NCI-H146 treated with DMSO at 0.1 percent for 48 hours (cell line): ENCODE data around the gene NOS1AP.
A peak's percentile ranks its signal among the peaks of the same experiment; 100 is the strongest.

Experiments
- DNase-seq: peaks from one replicate; lab custom pipeline; 2025; ENCODE audit not compliant: unreplicated experiment; lab: John Stamatoyannopoulos, UW

The NOS1AP gene

DNA sequence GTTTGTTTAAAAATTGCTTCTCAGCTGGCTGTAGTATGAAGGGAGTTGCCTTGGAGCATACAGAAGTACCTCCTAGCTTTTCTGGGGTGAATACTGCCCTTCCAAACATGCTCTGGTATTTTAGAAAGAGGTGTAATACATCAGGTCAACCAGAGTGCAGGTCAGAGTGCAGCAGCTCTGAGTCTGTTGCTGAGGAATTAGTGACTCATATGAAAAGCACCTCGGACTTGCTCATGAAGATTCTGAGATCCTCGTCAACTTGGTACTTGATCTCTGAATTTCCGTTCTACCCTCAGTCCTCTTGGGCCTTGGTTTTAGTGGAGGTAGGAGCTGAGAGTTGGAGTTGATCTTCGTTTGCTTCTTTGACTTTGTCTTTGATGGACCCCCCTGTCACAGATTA is 67.3 kb downstream of the NOS1AP start:
- no peak for DNase-seq

GRCh38 chr1:162137179-162137960 is 67.9 kb downstream of the NOS1AP start:
- DNase-seq, result no peak

DNA sequence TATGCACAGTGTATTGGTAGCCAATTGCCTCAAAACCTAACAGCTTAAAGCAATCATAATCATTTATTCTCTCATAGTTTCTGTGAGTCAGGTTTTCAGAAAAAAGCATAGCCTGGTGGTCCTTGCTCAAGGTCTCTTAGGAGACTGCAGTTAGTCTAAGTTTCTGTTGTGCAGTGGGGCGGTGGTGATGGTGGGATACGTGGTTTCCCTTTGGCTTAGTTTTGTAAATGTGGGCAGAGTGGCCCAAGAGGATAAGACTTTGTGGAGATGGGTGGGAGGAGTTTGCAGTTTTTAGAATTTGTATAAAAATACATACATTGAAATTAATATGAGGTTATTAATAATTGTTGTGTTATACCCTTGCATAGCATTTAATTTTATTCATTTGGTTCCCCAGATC is 68.6 kb downstream of the NOS1AP start:
- DNase-seq, result no peak

DNA sequence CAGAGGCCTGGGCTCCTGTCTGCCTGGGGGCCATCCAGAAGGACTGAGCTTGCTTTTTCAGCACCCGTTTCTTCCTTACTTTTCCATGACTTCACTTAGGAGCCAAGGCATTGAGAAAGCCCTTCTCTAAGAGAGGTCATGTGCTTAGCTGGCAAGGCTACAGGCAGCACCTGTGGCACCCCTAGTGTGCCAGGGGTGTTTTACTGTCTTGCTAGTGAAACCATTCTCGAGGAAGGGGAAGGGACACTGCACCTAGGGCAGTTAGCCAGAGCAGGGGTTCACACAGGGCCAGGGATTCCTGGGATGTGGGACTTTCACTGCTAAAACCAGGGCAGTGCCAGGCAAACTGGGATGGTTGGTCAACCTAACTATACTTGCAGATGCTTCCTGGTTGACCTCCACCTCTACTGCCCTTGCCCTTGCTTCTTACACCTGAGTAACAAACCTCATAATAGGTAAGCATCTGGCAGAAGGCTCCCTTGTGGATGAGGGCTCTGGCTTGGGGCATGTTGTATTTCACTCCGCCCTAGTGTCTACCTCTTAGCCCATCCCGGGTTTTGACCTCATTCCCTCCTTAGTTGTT is 69.2 kb downstream of the NOS1AP start:
- DNase-seq, result no peak

- no peak for DNase-seq
Observed at GRCh38 chr1:162139211-162139610, 69.7 kb downstream of the NOS1AP start.

DNA sequence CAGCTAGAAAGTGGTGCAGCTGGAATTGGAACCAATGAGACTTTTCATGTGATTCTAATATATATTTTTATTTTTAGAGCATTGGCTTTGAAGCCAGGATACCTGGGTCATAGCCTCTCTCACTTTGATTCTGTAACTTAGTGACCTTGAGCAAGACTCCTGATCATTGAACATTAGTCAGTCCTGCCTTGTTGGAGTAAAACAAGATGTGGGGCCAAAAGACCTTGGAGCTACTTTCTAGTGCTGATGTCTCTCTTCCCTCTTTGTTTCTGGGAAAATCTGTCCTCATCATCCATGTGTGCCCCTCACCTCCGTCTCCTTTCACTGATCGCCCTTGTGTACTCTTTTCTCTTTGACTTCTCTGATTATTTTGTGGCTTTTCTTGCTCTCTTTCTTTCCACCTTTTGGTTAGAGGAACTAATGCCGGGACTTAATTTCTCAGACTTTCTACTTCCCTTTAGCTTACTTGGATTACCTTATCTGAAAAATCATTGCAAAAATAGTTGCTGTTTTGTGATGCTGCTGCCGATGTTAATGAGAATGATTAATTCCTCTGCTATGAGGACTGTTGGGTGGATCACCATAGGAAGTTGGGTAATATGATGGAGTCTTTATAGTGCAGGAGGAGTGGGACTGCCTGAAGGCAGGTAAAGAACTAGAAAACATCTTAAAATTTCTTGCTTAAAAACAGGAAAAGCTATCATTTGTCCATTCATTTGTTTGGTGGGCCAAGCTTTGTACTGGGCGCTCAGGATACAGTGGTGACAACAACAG is 72.0 kb downstream of the NOS1AP start:
- no peak for DNase-seq

GRCh38 chr1:162142968-162143367 is 73.5 kb downstream of the NOS1AP start:
- DNase-seq, result no peak

GRCh38 chr1:162144268-162144667 is 74.8 kb downstream of the NOS1AP start:
- DNase-seq, result peak; percentile 66

- peak; percentile 80 for DNase-seq
Observed at GRCh38 chr1:162144853-162145252, 75.4 kb downstream of the NOS1AP start.

GRCh38 chr1:162145280-162145965 is 75.9 kb downstream of the NOS1AP start:
- DNase-seq, result peak; percentile 81

GRCh38 chr1:162145966-162146696 is 76.6 kb downstream of the NOS1AP start:
- no peak for DNase-seq

- DNase-seq, result no peak
Observed at GRCh38 chr1:162147760-162148159, 78.3 kb downstream of the NOS1AP start.

- no peak for DNase-seq
Observed at GRCh38 chr1:162150112-162150511, 80.6 kb downstream of the NOS1AP start.

DNA sequence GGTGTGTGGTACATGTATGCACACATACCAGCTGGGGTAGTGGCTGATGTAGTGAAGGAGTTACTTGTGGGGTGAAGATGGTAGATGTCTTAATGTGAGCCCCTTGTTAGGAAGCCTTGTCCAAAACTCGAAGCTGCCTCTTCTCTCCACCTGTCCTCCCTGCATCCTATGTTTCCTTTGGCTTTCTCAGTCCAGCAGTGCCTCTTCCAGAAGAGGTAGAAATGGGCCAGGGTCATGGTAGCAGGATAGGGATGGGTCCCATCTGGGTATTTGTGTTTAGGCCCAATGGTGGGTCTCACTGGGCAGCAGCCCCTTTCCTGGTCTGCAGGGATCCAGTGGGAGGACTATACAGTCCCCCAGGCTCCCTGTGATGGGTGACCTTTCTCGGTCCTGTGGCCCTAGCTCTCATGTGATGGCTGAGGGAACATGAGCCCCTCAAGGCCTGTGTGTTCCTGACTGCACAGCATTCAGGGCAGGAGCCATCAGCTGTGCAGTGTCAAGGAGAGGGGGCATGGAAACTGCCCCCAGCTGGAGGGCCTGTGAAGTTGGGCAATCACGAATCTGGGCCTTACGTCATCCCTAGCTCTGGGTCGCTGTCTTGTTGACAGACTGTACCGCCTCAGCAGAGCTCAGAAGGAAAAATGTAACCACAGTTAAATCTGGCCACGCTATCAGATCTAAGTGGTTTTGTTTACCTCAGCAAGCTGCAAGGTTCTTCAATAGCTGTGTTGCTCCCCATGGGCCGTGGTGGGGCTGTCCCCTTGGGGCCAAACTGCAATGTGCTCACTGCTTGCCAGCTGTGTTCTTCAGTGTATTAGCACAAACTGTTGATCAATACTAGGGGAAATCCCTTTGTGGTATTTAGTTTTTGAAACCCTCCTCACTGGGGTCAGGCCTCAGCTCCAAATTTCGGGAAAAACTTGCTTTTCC is 82.7 kb downstream of the NOS1AP start:
- no peak for DNase-seq

- no peak for DNase-seq
Observed at GRCh38 chr1:162153374-162153773, 83.9 kb downstream of the NOS1AP start.

GRCh38 chr1:162157469-162157868 is 88.0 kb downstream of the NOS1AP start:
- no peak for DNase-seq

DNA sequence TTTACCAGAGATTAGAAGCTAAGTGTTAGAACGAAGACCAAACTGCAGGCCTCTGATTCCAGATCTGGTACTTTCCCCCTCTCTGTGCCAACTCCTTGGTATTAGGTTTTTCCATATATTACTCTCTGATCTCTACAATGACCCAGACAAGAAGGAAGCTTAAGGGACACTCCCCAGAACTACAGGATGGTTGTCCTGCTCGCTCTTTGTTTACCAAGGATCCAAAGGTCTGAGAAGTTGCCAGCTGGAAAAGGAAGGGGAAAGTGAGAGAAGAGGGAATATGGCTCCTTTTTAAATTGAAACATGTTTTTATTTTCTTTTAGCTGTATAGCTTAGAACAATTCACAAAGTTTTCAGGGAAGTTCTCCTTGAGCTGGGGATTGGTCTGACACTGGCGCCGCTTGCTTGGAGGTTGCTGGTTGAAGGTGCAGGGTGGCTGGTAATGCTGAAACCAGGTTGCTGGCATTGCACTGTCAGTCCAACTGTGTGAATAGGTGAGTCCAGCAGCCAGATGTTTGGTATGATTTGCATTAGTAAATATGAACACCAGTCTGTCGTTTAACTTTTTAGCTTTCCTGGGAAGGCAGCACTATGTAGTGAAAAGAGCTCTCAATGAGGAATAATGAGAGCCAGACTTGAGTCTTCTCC is 89.3 kb downstream of the NOS1AP start:
- DNase-seq, result no peak

DNA sequence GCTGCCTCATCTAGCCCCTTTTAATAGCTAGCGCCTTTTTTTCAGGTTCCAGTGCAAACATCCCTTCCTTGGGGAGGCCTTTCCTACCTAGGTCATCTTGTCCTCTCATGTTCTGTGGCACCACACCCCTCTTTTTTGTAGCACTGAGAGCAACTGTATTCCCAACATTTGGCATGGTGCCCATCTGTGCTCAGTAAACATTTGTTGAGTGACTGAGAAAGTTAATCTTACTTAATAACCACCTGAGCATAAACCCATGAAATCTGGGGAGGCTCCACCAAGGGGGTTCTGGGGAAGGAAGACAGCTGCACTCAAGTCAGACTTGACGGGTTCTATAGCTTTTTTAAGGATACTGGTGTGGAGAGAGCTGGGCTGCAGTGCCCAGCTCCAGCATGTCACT is 90.0 kb downstream of the NOS1AP start:
- DNase-seq, result peak; percentile 22

DNA sequence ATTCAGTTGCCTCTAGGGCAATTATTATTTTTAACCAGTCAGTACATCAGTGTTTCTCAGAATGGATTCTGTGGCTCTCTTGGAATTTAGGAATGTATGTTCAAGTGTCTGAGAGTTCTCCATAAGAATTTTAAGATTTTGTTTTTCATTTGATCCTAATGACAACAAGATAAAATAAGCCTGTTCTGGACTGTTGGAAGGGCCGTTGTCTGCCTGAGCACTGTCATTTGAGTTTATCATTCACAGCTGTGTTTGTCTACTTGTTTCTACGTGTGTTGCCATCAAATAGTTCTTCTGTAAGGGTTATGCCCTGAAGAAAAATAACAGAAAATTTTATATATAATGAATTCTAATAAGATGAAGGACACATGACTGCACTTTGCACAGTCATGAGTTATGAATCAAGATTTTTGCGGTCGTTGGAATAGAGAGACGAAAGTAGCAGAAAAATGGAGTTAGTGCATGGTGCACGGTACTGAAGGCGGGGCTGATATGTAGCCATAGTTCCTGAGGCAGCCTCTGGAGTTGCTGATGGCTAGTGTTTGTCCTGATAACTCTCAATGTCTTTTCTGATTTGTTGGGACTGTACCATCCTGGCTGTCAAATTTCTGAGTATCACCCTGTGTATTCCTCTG is 92.5 kb downstream of the NOS1AP start:
- DNase-seq, result no peak
